Measurements from ENCODE around the gene COL23A1.

The COL23A1 gene

DNA sequence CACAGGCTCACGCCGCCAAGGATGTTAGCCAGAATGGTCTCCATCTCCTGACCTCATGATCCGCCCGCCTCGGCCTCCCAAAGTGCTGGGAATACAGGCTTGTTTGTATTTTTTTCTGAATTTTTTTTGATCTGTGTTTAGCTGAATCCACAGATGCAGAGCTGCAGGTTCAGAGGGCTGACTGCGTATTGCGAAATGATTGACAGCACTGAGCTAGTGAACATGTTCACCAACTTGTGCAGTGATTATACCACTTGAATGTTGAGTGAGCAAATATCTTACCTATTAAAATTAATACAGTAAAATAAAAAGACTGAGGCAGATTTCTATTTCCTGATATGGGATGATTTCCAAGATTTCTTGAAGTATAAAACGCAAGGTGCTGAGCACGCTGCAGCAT, 234.5 kb downstream of the COL23A1 start:
- no peaks in the 10 kb centered on the region for H3K36me3 ChIP-seq (ENCODE audit: control insufficient read depth in 5 of 5, insufficient read depth in 5 of 5, low read length in 5 of 5)
- peaks cover 0 to 17% (median 12%) of the 10 kb centered on the region in 5 donors for H3K4me1 ChIP-seq (ENCODE audit: control insufficient read depth in 5 of 5, insufficient read depth in 5 of 5, low read length in 5 of 5)
- no peak overlapping the region for H3K9ac ChIP-seq (ENCODE audit: low read length in 5 of 5)
- H3K4me3 ChIP-seq (ENCODE audit: low read depth in 1 of 5, low read length in 5 of 5), result no peak overlapping the region
- peaks cover 4 to 20% (median 10%) of the 10 kb centered on the region in 5 donors for H3K27me3 ChIP-seq (ENCODE audit: control insufficient read depth in 5 of 5, insufficient read depth in 4 of 5, low read length in 5 of 5)
- H3K9me3 ChIP-seq (ENCODE audit: control insufficient read depth in 5 of 5, low read length in 5 of 5), result no peaks in the 10 kb centered on the region
- H3K27ac ChIP-seq (ENCODE audit: low read depth, low read length), result no peak overlapping the region

DNA sequence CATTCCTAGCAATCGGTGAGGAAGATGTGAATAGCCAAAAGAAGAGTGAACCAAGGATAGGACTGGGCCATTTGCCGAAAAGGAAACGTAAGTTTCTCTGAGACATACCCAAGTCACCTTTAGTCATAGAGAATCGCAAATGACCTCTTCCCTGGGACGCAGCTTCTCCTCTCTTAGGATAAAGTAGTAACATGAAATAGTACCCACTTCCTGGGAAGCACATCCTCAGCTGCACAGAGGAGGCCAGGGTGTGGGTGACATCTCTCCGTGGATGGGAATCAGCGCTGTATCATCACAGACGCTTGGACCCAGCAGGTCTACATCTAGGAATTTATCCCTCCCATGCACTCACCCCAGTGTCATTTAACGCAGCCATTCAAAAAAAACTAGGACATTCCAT, 236.7 kb downstream of the COL23A1 start:
- Histone ChIP-seq H3K9ac (ENCODE audit: low read length in 5 of 5) (no peak overlapping the region), H3K4me3 (ENCODE audit: low read depth in 1 of 5, low read length in 5 of 5) (no peak overlapping the region), H3K27me3 (ENCODE audit: control insufficient read depth in 5 of 5, insufficient read depth in 4 of 5, low read length in 5 of 5) (peaks cover 9 to 18% (median 15%) of the 10 kb centered on the region in 5 donors), H3K4me1 (ENCODE audit: control insufficient read depth in 5 of 5, insufficient read depth in 5 of 5, low read length in 5 of 5) (peaks cover 0 to 13% (median 8%) of the 10 kb centered on the region in 5 donors), H3K27ac (ENCODE audit: low read depth, low read length) (no peak overlapping the region), H3K36me3 (ENCODE audit: control insufficient read depth in 5 of 5, insufficient read depth in 5 of 5, low read length in 5 of 5) (no peaks in the 10 kb centered on the region), H3K9me3 (ENCODE audit: control insufficient read depth in 5 of 5, low read length in 5 of 5) (no peaks in the 10 kb centered on the region)

DNA sequence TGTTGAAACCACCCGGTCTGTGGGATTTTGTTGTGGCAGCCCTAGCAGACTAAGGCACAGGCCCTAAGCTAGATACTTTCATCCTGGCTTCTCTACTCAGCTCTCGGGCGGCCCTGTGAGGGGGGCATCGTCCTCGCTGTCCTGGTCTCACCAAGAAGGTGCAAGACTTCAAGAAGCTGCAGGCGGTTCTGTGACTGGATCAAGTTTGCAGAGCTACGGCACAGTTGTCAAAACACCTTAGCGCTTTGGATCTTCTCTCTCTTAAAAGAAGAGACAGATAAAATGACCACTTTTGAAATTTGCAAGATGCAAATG, 238.2 kb downstream of the COL23A1 start:
- H3K4me1 ChIP-seq (ENCODE audit: control insufficient read depth in 5 of 5, insufficient read depth in 5 of 5, low read length in 5 of 5), result peaks cover 0 to 10% (median 8%) of the 10 kb centered on the region in 5 donors
- H3K9ac ChIP-seq (ENCODE audit: low read length in 5 of 5), result no peak overlapping the region
- H3K27ac ChIP-seq (ENCODE audit: low read depth, low read length), result no peak overlapping the region

DNA sequence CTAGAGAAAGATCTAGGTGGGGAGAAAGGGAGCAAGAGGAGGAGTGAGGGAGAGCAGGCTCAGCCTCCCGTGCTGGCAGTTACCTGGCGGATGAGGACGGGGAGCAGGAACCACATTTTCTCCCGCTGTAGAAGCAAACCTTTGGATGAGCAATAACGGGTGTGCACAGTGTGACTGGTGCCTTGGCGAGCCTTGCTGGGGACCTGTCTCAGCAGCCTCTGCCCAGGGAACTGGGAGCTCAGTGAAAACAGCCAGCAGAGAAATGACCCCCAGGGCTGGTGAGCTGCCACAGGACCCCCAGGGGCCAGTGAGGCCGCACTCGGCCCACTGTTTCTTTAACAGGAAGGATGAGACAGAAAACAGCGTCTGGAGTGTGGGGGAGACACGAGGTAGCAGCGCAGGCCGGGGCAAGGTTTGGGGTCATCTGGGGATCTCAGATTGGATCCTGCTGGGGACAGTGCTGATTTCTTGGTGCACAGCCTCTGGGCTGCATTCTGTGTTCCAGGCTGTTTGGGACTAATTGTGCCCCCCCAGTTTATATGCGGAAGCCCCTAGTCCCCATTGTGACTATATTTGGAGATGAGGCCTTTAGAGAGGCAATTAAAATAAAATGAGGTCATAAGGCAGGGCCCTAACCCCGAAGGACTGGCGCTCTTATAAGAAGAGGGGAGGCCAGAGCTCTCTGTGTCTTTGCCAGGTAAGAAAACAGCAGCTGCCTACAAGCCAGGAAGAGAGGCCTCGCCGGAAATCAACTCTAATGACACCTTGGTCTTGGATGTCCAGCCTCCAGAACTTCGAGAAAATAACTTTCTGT, 238.8 kb downstream of the COL23A1 start:
- Histone ChIP-seq H3K27me3 (ENCODE audit: control insufficient read depth in 5 of 5, insufficient read depth in 4 of 5, low read length in 5 of 5) (peaks cover 1 to 17% (median 16%) of the 10 kb centered on the region in 5 donors), H3K9me3 (ENCODE audit: control insufficient read depth in 5 of 5, low read length in 5 of 5) (no peaks in the 10 kb centered on the region), H3K27ac (ENCODE audit: low read depth, low read length) (no peak overlapping the region), H3K36me3 (ENCODE audit: control insufficient read depth in 5 of 5, insufficient read depth in 5 of 5, low read length in 5 of 5) (no peaks in the 10 kb centered on the region), H3K4me1 (ENCODE audit: control insufficient read depth in 5 of 5, insufficient read depth in 5 of 5, low read length in 5 of 5) (peaks cover 0 to 4% (median 2%) of the 10 kb centered on the region in 5 donors), H3K9ac (ENCODE audit: low read length in 5 of 5) (no peak overlapping the region), H3K4me3 (ENCODE audit: low read depth in 1 of 5, low read length in 5 of 5) (no peak overlapping the region)

More for the DNA sequence above, 238.2 kb downstream of the COL23A1 start:
- Histone ChIP-seq H3K36me3 (ENCODE audit: control insufficient read depth in 5 of 5, insufficient read depth in 5 of 5, low read length in 5 of 5) (no peaks in the 10 kb centered on the region), H3K27me3 (ENCODE audit: control insufficient read depth in 5 of 5, insufficient read depth in 4 of 5, low read length in 5 of 5) (peaks cover 6 to 21% (median 19%) of the 10 kb centered on the region in 5 donors), H3K4me3 (ENCODE audit: low read depth in 1 of 5, low read length in 5 of 5) (no peak overlapping the region), H3K9me3 (ENCODE audit: control insufficient read depth in 5 of 5, low read length in 5 of 5) (no peaks in the 10 kb centered on the region)

DNA sequence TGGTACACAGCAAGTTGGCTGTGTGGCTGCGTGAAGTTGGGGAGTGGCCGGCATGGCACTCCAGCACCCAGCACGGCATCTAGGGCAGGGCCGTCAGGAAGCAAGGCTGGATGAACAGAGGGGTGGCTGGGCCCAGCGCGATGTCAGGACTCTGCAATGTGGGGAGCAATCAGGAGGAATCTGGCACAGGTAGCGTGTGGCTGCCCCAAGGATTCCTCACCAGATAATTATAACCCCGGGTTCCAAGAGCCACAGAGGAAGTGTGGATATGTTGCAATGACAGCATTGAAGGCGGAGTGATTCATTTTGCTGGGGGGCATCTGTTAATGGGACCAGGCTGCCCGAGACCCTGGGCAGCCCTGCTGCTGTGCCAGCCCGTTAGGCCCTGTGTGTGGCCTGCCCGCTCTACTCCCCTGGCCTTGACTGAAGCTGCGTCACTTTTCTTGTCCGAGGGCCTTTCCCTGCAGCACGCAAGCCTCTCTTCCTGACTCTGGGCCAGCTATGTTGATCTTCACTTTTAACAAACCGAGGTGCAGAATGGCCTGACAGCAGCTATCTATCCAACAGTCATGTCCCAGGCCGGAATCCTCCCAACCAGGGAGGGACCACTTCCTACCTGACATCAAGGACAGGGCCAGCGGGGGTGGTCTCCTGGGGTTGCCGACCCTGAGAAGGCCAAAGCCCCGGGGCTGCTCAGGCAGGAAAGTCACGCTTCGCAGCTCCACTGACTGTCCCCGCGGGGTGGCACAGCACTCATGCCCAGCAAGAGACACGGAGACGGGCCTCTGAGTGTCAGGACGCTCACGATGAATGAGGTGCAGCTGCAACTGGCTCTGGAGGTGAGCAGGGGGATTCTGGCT, 239.6 kb downstream of the COL23A1 start:
- Histone ChIP-seq H3K27me3 (ENCODE audit: control insufficient read depth in 5 of 5, insufficient read depth in 4 of 5, low read length in 5 of 5) (peaks cover 0 to 17% (median 13%) of the 10 kb centered on the region in 5 donors), H3K27ac (ENCODE audit: low read depth, low read length) (no peak overlapping the region), H3K4me3 (ENCODE audit: low read depth in 1 of 5, low read length in 5 of 5) (no peak overlapping the region), H3K9me3 (ENCODE audit: control insufficient read depth in 5 of 5, low read length in 5 of 5) (no peaks in the 10 kb centered on the region), H3K4me1 (ENCODE audit: control insufficient read depth in 5 of 5, insufficient read depth in 5 of 5, low read length in 5 of 5) (no peaks in the 10 kb centered on the region), H3K36me3 (ENCODE audit: control insufficient read depth in 5 of 5, insufficient read depth in 5 of 5, low read length in 5 of 5) (no peaks in the 10 kb centered on the region), H3K9ac (ENCODE audit: low read length in 5 of 5) (no peak overlapping the region)

DNA sequence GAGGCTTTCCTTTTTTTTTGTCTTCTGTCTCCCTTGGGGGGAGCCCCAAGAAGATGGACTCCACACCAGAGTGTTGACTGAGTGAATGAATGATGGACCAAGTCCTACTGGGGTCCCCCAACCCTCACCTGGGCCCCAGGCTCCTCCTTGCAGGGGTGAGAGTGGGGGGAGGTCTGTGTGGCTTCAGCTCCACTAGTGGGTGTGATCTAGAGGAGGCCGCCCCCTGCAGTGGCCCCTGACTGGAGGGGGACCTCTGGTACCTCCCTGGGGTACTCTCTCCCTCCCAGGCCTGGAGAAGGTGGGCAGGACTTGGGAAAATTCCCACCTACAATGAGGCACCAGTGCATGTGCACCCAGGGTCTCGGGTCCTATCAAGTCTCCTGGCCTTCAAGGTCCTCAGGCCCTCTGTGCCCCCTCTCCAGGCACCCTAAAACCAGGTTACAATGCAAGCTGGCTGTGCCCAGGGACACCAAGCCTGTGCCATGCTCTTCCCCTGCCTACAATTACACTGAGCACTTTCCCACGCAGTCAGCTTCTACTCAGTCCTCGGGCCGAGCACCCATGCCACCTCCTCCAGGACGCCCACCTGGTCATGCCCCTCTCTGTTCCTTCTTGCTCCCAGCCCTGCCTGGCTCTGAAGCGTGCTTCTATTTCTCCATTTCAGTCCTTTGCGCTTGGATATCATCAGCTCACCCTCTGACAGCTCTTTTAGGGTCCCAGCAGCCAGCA, 240.4 kb downstream of the COL23A1 start:
- no peak overlapping the region for H3K9ac ChIP-seq (ENCODE audit: low read length in 5 of 5)
- peaks cover 0 to 17% (median 13%) of the 10 kb centered on the region in 5 donors for H3K27me3 ChIP-seq (ENCODE audit: control insufficient read depth in 5 of 5, insufficient read depth in 4 of 5, low read length in 5 of 5)
- no peaks in the 10 kb centered on the region for H3K9me3 ChIP-seq (ENCODE audit: control insufficient read depth in 5 of 5, low read length in 5 of 5)
- H3K27ac ChIP-seq (ENCODE audit: low read depth, low read length), result no peak overlapping the region
- H3K4me3 ChIP-seq (ENCODE audit: low read depth in 1 of 5, low read length in 5 of 5), result no peak overlapping the region
- no peaks in the 10 kb centered on the region for H3K36me3 ChIP-seq (ENCODE audit: control insufficient read depth in 5 of 5, insufficient read depth in 5 of 5, low read length in 5 of 5)
- no peaks in the 10 kb centered on the region for H3K4me1 ChIP-seq (ENCODE audit: control insufficient read depth in 5 of 5, insufficient read depth in 5 of 5, low read length in 5 of 5)

DNA sequence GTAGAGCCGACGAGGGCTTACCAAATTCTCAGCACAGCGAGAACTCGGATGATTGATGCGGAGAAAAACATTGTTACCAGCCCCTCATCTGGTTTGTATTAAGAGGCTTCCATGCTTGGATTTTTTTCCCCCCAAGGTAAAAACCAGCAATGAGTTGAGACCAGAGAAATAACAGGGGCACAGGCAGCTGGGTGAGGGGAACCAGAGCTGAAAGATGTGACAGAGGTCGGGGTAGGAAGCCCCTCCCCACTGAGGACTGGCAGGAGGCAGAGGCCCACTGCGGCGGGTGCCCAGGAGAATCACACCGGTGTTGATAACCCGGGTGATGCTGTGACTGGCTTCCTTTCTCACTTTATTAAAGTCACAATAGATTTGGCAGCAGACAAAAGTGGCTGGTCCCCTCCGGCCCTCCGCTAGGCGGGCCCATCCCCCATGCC, 241.1 kb downstream of the COL23A1 start:
- no peak overlapping the region for H3K4me3 ChIP-seq (ENCODE audit: low read depth in 1 of 5, low read length in 5 of 5)
- H3K4me1 ChIP-seq (ENCODE audit: control insufficient read depth in 5 of 5, insufficient read depth in 5 of 5, low read length in 5 of 5), result no peaks in the 10 kb centered on the region
- H3K36me3 ChIP-seq (ENCODE audit: control insufficient read depth in 5 of 5, insufficient read depth in 5 of 5, low read length in 5 of 5), result no peaks in the 10 kb centered on the region
- H3K27ac ChIP-seq (ENCODE audit: low read depth, low read length), result no peak overlapping the region
- H3K9ac ChIP-seq (ENCODE audit: low read length in 5 of 5), result no peak overlapping the region
- peaks cover 0 to 17% (median 13%) of the 10 kb centered on the region in 5 donors for H3K27me3 ChIP-seq (ENCODE audit: control insufficient read depth in 5 of 5, insufficient read depth in 4 of 5, low read length in 5 of 5)
- H3K9me3 ChIP-seq (ENCODE audit: control insufficient read depth in 5 of 5, low read length in 5 of 5), result no peaks in the 10 kb centered on the region

DNA sequence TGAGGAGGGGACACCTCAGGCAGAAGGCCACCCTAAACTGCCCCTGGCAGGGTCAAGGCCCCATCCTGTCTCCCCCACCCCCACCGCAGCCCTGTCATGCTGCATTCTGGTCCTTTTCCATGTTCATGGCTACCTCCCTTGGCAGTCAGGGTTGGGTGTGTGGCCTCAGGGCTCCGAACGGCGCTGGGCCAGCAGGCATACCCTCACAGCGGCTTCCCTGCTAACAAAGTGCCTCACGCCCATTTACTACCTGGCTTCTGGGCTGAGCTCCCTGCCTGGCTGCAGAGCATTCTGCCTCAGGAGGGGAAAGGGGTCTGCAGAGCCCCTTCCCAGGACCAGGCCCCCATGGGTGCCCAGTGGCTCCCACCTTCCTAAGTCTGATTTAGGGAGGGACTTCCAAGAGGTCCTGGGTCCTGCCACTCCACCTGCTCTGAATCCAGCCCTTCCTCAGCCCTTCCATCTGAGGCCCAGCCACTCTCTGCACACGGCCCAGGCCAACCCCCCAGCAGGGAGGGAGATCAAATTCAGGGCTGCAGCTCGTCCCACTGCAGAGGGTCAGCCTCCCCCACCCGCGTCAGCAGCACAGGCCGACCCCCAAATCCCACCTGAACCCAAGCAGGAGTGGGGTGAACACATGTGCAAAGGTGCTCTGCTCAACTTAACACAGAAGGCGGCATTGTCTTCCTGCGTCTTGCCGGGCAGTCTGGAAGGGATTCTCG, 241.7 kb downstream of the COL23A1 start:
- no peak overlapping the region for H3K4me3 ChIP-seq (ENCODE audit: low read depth in 1 of 5, low read length in 5 of 5)
- H3K27me3 ChIP-seq (ENCODE audit: control insufficient read depth in 5 of 5, insufficient read depth in 4 of 5, low read length in 5 of 5), result peaks cover 0 to 17% (median 13%) of the 10 kb centered on the region in 5 donors
- H3K9ac ChIP-seq (ENCODE audit: low read length in 5 of 5), result no peak overlapping the region
- no peaks in the 10 kb centered on the region for H3K9me3 ChIP-seq (ENCODE audit: control insufficient read depth in 5 of 5, low read length in 5 of 5)
- no peaks in the 10 kb centered on the region for H3K4me1 ChIP-seq (ENCODE audit: control insufficient read depth in 5 of 5, insufficient read depth in 5 of 5, low read length in 5 of 5)
- no peaks in the 10 kb centered on the region for H3K36me3 ChIP-seq (ENCODE audit: control insufficient read depth in 5 of 5, insufficient read depth in 5 of 5, low read length in 5 of 5)
- H3K27ac ChIP-seq (ENCODE audit: low read depth, low read length), result no peak overlapping the region

DNA sequence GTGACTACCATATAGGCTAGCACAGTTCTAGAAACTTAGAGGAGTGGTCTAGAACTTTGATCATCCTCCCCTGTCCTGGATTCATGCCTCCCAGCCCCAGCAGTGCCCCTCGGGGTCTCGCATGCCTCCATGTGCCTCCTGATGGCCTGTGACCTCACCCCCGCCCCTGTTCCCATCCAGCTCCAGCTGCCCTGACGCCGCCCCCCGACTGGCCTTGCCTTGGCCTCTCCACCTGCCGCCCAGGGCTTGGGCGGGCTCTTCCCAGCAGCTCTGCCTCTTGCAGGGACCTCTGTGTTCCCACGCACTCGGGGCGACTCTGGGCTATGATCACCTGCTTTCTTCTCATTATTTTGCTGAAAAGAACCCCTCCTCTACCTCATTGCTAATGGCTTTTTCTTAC, 242.2 kb downstream of the COL23A1 start:
- no peak overlapping the region for H3K27ac ChIP-seq (ENCODE audit: low read depth, low read length)
- H3K4me3 ChIP-seq (ENCODE audit: low read depth in 1 of 5, low read length in 5 of 5), result no peak overlapping the region
- no peaks in the 10 kb centered on the region for H3K9me3 ChIP-seq (ENCODE audit: control insufficient read depth in 5 of 5, low read length in 5 of 5)
- H3K4me1 ChIP-seq (ENCODE audit: control insufficient read depth in 5 of 5, insufficient read depth in 5 of 5, low read length in 5 of 5), result no peaks in the 10 kb centered on the region
- no peaks in the 10 kb centered on the region for H3K36me3 ChIP-seq (ENCODE audit: control insufficient read depth in 5 of 5, insufficient read depth in 5 of 5, low read length in 5 of 5)
- H3K27me3 ChIP-seq (ENCODE audit: control insufficient read depth in 5 of 5, insufficient read depth in 4 of 5, low read length in 5 of 5), result peaks cover 0 to 17% (median 13%) of the 10 kb centered on the region in 5 donors
- no peak overlapping the region for H3K9ac ChIP-seq (ENCODE audit: low read length in 5 of 5)
